GM10248 (cell line): ENCODE results near the gene PAF1.

Experiments used
- CTCF ChIA-PET: fragments of 300-600 bp; sonication (Branson Sonifier 250); formaldehyde crosslinking; extraction: SDS; loops from one replicate; lab custom pipeline; 2021; ENCODE audit warnings: antibody characterized with exemption; lab: Yijun Ruan, JAX
- POLR2A ChIA-PET: fragments of 350-650 bp; sonication (Branson Sonifier 250); formaldehyde crosslinking; extraction: SDS; loops from one replicate; lab custom pipeline; 2020; ENCODE audit warnings: antibody characterized with exemption; lab: Yijun Ruan, JAX
- DNase-seq: peaks from one replicate; pipeline ENCODE4 v3.0.0; 2012; ENCODE audit errors: extremely low spot score
- CTCF ChIP-seq: IDR thresholded peaks from 2 replicates; pipeline ENCODE4 v1.5.1; 2012; ENCODE audit warnings: mild to moderate bottlenecking, low read depth; ENCODE audit errors: extremely low read depth, missing control alignments, control extremely low read depth

Gene PAF1

GRCh38 chr19:39398297-39398864, 7.5 kb upstream of the PAF1 start:
- ChIA-PET POLR2A (interaction anchor here (0.6 to 2.8 kb wide), 7 partner anchors 9 to 68 kb away, joined by 4 to 49 read pairs (median 7); partner anchors contain the start of genes PLEKHG2, RPS16 and ZFP36), CTCF (interaction anchor here (0.6 to 4.1 kb wide), 39 partner anchors 9 to 360 kb away, joined by 3 to 103 read pairs (median 4); partner anchors contain the start of genes EID2B, PLEKHG2, RPS16 and SAMD4B)
- no peak for TF ChIP-seq CTCF
- no peak for DNase-seq

GRCh38 chr19:39397360-39398296, 6.7 kb upstream of the PAF1 start:
- ChIA-PET CTCF (interaction anchor here (0.6 to 4.1 kb wide), 43 partner anchors 9 to 360 kb away, joined by 3 to 103 read pairs (median 4); partner anchors contain the start of genes EID2B, GMFG, PLEKHG2 and RPS16), POLR2A (interaction anchor here (0.5 to 2.8 kb wide), 9 partner anchors 10 to 193 kb away, joined by 4 to 49 read pairs (median 7); partner anchors contain the start of genes PLEKHG2, RPS16 and ZFP36)
- peak; percentile 90 for DNase-seq
- peak; percentile 99 for TF ChIP-seq CTCF

GRCh38 chr19:39390451-39390750, 505 bp downstream of the PAF1 start:
- no peak for TF ChIP-seq CTCF
- no peak for DNase-seq
- CTCF ChIA-PET: interaction anchor here (1.2 to 1.8 kb wide), 7 partner anchors 11 to 48 kb away, joined by 3 to 11 read pairs (median 4); partner anchors contain the start of genes PLEKHG2, RPS16 and SAMD4B
- POLR2A ChIA-PET: interaction anchor here (0.9 to 2.1 kb wide), 5 partner anchors 11 to 45 kb away, joined by 4 to 18 read pairs (median 14); partner anchors contain the start of genes RPS16 and ZFP36

- POLR2A ChIA-PET: interaction anchor here (0.5 kb wide), 1 partner anchor 19 kb away, joined by 5 read pairs; no protein-coding TSS in a partner anchor
- CTCF ChIA-PET: interaction anchor here (1.2 to 1.7 kb wide), 6 partner anchors 8 to 47 kb away, joined by 3 to 9 read pairs (median 4); partner anchors contain the start of genes PLEKHG2 and SAMD4B
- TF ChIP-seq CTCF: no peak
- DNase-seq: no peak
These were observed 1.1 kb downstream of the PAF1 start for GRCh38 chr19:39389631-39390414.

- DNase-seq: no peak
- CTCF ChIA-PET: interaction anchor here (1.4 to 1.5 kb wide), 2 partner anchors 10 to 23 kb away, joined by 3 to 6 read pairs; no protein-coding TSS in a partner anchor
- TF ChIP-seq CTCF: no peak
- POLR2A ChIA-PET: no interaction called here
These were observed 2.2 kb downstream of the PAF1 start for GRCh38 chr19:39388657-39389056.

GRCh38 chr19:39386557-39386956, 4.3 kb downstream of the PAF1 start:
- ChIA-PET CTCF (interaction anchor here (0.8 kb wide), 2 partner anchors 11 to 111 kb away, joined by 3 read pairs; no protein-coding TSS in a partner anchor), POLR2A (interaction anchor here (0.5 to 1.1 kb wide), 2 partner anchors 10 to 105 kb away, joined by 3 to 5 read pairs; no protein-coding TSS in a partner anchor)
- DNase-seq: no peak
- no peak for TF ChIP-seq CTCF
